22Rv1 (cell line): ENCODE measurements around the gene TMEM245.

Source experiments
- ZFX ChIP-seq: fragments of 450-650 bp; IDR thresholded peaks from 2 replicates; pipeline ENCODE4 v1.6.1; 2017; ENCODE audit warnings: antibody characterized with exemption, borderline replicate concordance
- TF ChIP-seq, protein P1 (sequence below): fragments of 450-650 bp; IDR thresholded peaks from 2 replicates; pipeline ENCODE4 v1.5.1; 2017; ENCODE audit warnings: mild to moderate bottlenecking

DNA sequence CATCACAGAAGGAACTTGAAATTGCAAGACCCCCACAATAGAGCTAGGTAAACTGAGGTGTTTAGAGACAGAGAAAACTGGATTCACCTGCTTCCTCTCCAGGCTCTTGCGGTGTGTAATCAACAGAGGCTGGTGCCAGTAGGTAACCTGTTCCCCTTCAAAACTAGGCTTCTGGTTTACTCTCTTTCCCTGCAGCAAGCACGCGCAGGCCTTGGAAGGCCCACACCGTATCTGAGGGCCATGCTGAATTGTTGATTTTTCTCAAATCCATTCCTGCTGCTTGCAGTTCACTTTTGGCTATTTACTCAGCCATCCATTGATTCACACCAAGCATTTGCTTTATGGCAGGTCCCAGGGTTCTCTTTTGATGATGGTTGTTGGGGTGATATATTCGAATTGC lies 48.0 kb upstream of the TMEM245 start:
- TF ChIP-seq, protein P1, sequence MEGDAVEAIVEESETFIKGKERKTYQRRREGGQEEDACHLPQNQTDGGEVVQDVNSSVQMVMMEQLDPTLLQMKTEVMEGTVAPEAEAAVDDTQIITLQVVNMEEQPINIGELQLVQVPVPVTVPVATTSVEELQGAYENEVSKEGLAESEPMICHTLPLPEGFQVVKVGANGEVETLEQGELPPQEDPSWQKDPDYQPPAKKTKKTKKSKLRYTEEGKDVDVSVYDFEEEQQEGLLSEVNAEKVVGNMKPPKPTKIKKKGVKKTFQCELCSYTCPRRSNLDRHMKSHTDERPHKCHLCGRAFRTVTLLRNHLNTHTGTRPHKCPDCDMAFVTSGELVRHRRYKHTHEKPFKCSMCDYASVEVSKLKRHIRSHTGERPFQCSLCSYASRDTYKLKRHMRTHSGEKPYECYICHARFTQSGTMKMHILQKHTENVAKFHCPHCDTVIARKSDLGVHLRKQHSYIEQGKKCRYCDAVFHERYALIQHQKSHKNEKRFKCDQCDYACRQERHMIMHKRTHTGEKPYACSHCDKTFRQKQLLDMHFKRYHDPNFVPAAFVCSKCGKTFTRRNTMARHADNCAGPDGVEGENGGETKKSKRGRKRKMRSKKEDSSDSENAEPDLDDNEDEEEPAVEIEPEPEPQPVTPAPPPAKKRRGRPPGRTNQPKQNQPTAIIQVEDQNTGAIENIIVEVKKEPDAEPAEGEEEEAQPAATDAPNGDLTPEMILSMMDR = no peak
- no peak for TF ChIP-seq ZFX
